Measurements from ENCODE around the gene CEP41. TPM values are rescaled to one million over a fixed set of nuclear protein-coding genes. Genes with fewer than 3 reads are reported as not detected.

Gene CEP41
- total and polyA plus RNA-seq, 2 of the 13 experiments (the other 11 are each of a cell fraction or from before 2014, with no cell fraction given): 8.7 to 9.0 TPM

- TF ChIP-seq MEIS2 (CRISPR knock-in tag; IDR thresholded peaks at IDR 0.05) (no peak; the same call in none of the 2 replicates), PITX1 (CRISPR knock-in tag; IDR thresholded peaks at IDR 0.05) (peak; percentile 79), DRAP1 (CRISPR knock-in tag; IDR thresholded peaks at IDR 0.05) (peak; percentile 55), ZNF441 (CRISPR knock-in tag; IDR thresholded peaks at IDR 0.05; ENCODE audit: borderline replicate concordance) (peak; percentile 86), SPEN (CRISPR knock-in tag; IDR thresholded peaks at IDR 0.05; ENCODE audit: low read depth) (peak; percentile 89), ZNF746 (CRISPR knock-in tag; IDR thresholded peaks at IDR 0.05) (no peak; the same call in 1 of the 2 replicates), TARDBP (CRISPR knock-in tag; IDR thresholded peaks at IDR 0.05) (peak; percentile 77; the same call in 1 of the 2 replicates), CENPT (CRISPR knock-in tag; IDR thresholded peaks at IDR 0.05; ENCODE audit: low read depth) (no peak), MXI1 (IDR thresholded peaks at IDR 0.05; ENCODE audit: borderline replicate concordance, low read depth, low read length) (peak; percentile 56; the same call in 1 of the 3 replicates), KAT8 (CRISPR knock-in tag; IDR thresholded peaks at IDR 0.05) (peak; percentile 89), AGO1 (IDR thresholded peaks at IDR 0.05; ENCODE audit: low read depth, low read length, poor library complexity, severe bottlenecking) (peak; percentile 23), KDM4B (CRISPR knock-in tag; IDR thresholded peaks at IDR 0.05) (peak; percentile 68; the same call in 1 of the 2 replicates), KLF16 (CRISPR knock-in tag; IDR thresholded peaks at IDR 0.05) (0 out of 4 replicates have a peak, but pooled peaks of 1 of the 2 experiments have one; percentile 44), NR2F6 (IDR thresholded peaks at IDR 0.05) (no peak), NR2F6 (CRISPR knock-in tag; IDR thresholded peaks at IDR 0.05) (peak; percentile 59; the same call in 1 of the 2 replicates), ZNF232 (CRISPR knock-in tag; IDR thresholded peaks at IDR 0.05; ENCODE audit: borderline replicate concordance) (no peak), ZMAT3 (CRISPR knock-in tag; conservative IDR thresholded peaks at IDR 0.05) (peak; percentile 92; the same call in 1 of the 2 replicates), PAF1 (CRISPR knock-in tag; IDR thresholded peaks at IDR 0.05) (no peak), BORCS8-MEF2B (CRISPR knock-in tag; IDR thresholded peaks at IDR 0.05) (peak; percentile 75), SIN3A (IDR thresholded peaks at IDR 0.05; ENCODE audit: borderline replicate concordance, low read depth, low read length) (no peak), MEF2D (CRISPR knock-in tag; IDR thresholded peaks at IDR 0.05) (peak; percentile 80)
- TF ChIP-seq, protein P1, sequence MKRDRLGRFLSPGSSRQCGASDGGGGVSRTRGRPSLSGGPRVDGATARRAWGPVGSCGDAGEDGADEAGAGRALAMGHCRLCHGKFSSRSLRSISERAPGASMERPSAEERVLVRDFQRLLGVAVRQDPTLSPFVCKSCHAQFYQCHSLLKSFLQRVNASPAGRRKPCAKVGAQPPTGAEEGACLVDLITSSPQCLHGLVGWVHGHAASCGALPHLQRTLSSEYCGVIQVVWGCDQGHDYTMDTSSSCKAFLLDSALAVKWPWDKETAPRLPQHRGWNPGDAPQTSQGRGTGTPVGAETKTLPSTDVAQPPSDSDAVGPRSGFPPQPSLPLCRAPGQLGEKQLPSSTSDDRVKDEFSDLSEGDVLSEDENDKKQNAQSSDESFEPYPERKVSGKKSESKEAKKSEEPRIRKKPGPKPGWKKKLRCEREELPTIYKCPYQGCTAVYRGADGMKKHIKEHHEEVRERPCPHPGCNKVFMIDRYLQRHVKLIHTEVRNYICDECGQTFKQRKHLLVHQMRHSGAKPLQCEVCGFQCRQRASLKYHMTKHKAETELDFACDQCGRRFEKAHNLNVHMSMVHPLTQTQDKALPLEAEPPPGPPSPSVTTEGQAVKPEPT (CRISPR knock-in tag; IDR thresholded peaks at IDR 0.05; ENCODE audit: low read depth): peak; percentile 27; the same call in 1 of the 2 replicates
- TF ChIP-seq, protein P2, sequence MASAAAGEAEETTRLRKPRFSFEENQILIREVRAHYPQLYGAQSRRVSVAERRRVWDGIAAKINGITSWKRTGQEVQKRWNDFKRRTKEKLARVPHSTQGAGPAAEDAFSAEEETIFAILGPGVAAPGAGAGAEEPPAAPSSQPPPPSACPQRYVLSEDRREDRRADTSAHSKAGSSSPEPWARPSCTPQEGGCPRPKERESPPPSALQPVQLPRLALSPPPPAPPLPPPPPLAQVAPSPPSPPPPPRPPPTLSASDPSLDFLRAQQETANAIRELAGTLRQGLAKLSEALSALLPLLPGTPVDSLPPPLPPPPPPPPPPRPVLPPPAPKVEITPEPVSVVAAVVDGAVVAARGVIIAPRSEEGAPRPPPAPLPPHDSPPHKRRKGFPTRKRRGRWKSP (CRISPR knock-in tag; IDR thresholded peaks at IDR 0.05): peak; percentile 61
- TF ChIP-seq, protein P3, sequence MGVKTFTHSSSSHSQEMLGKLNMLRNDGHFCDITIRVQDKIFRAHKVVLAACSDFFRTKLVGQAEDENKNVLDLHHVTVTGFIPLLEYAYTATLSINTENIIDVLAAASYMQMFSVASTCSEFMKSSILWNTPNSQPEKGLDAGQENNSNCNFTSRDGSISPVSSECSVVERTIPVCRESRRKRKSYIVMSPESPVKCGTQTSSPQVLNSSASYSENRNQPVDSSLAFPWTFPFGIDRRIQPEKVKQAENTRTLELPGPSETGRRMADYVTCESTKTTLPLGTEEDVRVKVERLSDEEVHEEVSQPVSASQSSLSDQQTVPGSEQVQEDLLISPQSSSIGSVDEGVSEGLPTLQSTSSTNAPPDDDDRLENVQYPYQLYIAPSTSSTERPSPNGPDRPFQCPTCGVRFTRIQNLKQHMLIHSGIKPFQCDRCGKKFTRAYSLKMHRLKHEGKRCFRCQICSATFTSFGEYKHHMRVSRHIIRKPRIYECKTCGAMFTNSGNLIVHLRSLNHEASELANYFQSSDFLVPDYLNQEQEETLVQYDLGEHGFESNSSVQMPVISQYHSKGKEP (CRISPR knock-in tag; IDR thresholded peaks at IDR 0.05): 0 out of 2 replicates have a peak, but pooled peaks have one; percentile 58
- TF ChIP-seq, protein P4, sequence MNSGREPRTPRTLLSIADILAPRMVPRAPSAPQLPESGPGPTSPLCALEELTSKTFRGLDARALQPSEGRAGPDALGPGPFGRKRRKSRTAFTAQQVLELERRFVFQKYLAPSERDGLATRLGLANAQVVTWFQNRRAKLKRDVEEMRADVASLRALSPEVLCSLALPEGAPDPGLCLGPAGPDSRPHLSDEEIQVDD (CRISPR knock-in tag; IDR thresholded peaks at IDR 0.05; ENCODE audit: borderline replicate concordance): peak; percentile 45; the same call in 1 of the 2 replicates
Measured at GRCh38 chr7:130486114-130486953, 45.5 kb upstream of the CEP41 start (continued).

Data from HepG2 (cell line).